UCSD-AML1 (cell line): ENCODE measurements around the gene HPCAL1.

ENCODE experiments used
- DNase-seq: peaks from one replicate; lab custom pipeline; 2025; ENCODE audit not compliant: unreplicated experiment; lab: John Stamatoyannopoulos, UW

HPCAL1 gene

GRCh38 chr2:10385501-10385900 is 82.8 kb downstream of the HPCAL1 start:
- no peak for DNase-seq

GRCh38 chr2:10385933-10386773 is 83.4 kb downstream of the HPCAL1 start:
- no peak for DNase-seq

- no peak for DNase-seq
Observed at GRCh38 chr2:10387033-10387432, 84.3 kb downstream of the HPCAL1 start.

GRCh38 chr2:10388954-10389560 is 86.4 kb downstream of the HPCAL1 start:
- no peak for DNase-seq

GRCh38 chr2:10389573-10389972 is 86.9 kb downstream of the HPCAL1 start:
- no peak for DNase-seq

GRCh38 chr2:10390369-10390801 is 87.7 kb downstream of the HPCAL1 start:
- no peak for DNase-seq

- DNase-seq, result no peak
Observed at GRCh38 chr2:10392100-10392499, 89.4 kb downstream of the HPCAL1 start.

GRCh38 chr2:10392548-10392947 is 89.8 kb downstream of the HPCAL1 start:
- no peak for DNase-seq

- DNase-seq, result peak; percentile 61
Observed at GRCh38 chr2:10392951-10393639, 90.4 kb downstream of the HPCAL1 start.

- no peak for DNase-seq
Observed at GRCh38 chr2:10393640-10393982, 90.9 kb downstream of the HPCAL1 start.

- DNase-seq, result no peak
Observed at GRCh38 chr2:10395893-10396292, 93.2 kb downstream of the HPCAL1 start.

- no peak for DNase-seq
Observed at GRCh38 chr2:10396464-10396863, 93.8 kb downstream of the HPCAL1 start.

- DNase-seq, result no peak
Observed at GRCh38 chr2:10397297-10397875, 94.7 kb downstream of the HPCAL1 start.

GRCh38 chr2:10397878-10398277 is 95.2 kb downstream of the HPCAL1 start:
- no peak for DNase-seq

- peak; percentile 76 for DNase-seq
Observed at GRCh38 chr2:10398496-10398895, 95.8 kb downstream of the HPCAL1 start.

- no peak for DNase-seq
Observed at GRCh38 chr2:10399358-10399757, 96.7 kb downstream of the HPCAL1 start.

- DNase-seq, result no peak
Observed at GRCh38 chr2:10400002-10400401, 97.3 kb downstream of the HPCAL1 start.

- DNase-seq, result peak; percentile 86
Observed at GRCh38 chr2:10400568-10400977, 97.9 kb downstream of the HPCAL1 start.

GRCh38 chr2:10400978-10401951 is 98.6 kb downstream of the HPCAL1 start:
- DNase-seq, result no peak

- DNase-seq, result no peak
Observed at GRCh38 chr2:10402062-10402585, 99.4 kb downstream of the HPCAL1 start.
